SK-N-SH treated with all-trans-retinoic acid at 6 μM for 48 hours (cell line): ENCODE measurements around the gene MYH11.

Experiments used
- ARNTL ChIP-seq: fragments of 450-650 bp; formaldehyde crosslinking; IDR thresholded peaks from 2 replicates; pipeline ENCODE4 v1.5.0; 2020; ENCODE audit warnings: low read depth, mild to moderate bottlenecking, moderate library complexity, borderline replicate concordance
- CSDC2 ChIP-seq: fragments of 250-450 bp; sonication (Bioruptor Pico); IDR thresholded peaks from 2 replicates; pipeline ENCODE4 v1.5.0; 2020; ENCODE audit warnings: mild to moderate bottlenecking, moderate library complexity
- ISL1 ChIP-seq: fragments of 250-450 bp; sonication (Bioruptor Pico); IDR thresholded peaks from 2 replicates; pipeline ENCODE4 v2.1.2; 2022; ENCODE audit warnings: mild to moderate bottlenecking, moderate library complexity
- PPARA ChIP-seq: fragments of 250-450 bp; sonication (Bioruptor Pico); IDR thresholded peaks from 2 replicates; pipeline ENCODE4 v1.5.0; 2020; ENCODE audit warnings: mild to moderate bottlenecking, borderline replicate concordance
- RARB ChIP-seq: fragments of 250-450 bp; sonication (Bioruptor Pico); IDR thresholded peaks from 2 replicates; pipeline ENCODE4 v1.8.0; 2021; ENCODE audit warnings: mild to moderate bottlenecking, moderate library complexity
- SNAI2 ChIP-seq: fragments of 250-450 bp; sonication (Bioruptor Pico); IDR thresholded peaks from 2 replicates; pipeline ENCODE4 v1.5.0; 2020; ENCODE audit warnings: mild to moderate bottlenecking, moderate library complexity
- TCF4 ChIP-seq: fragments of 250-450 bp; sonication (Bioruptor Pico); IDR thresholded peaks from 2 replicates; pipeline ENCODE4 v1.8.0; 2021; ENCODE audit warnings: mild to moderate bottlenecking, moderate library complexity, borderline replicate concordance
- TOX ChIP-seq: fragments of 250-450 bp; sonication (Bioruptor Pico); IDR thresholded peaks from 2 replicates; pipeline ENCODE4 v1.8.0; 2021; ENCODE audit warnings: mild to moderate bottlenecking, moderate library complexity, borderline replicate concordance
- ZFP30 ChIP-seq: fragments of 450-650 bp; formaldehyde crosslinking; IDR thresholded peaks from 2 replicates; pipeline ENCODE4 v1.5.0; 2022; ENCODE audit warnings: mild to moderate bottlenecking, moderate library complexity
- ZNF70 ChIP-seq: fragments of 450-650 bp; formaldehyde crosslinking; IDR thresholded peaks from 2 replicates; pipeline ENCODE4 v1.5.0; 2020; ENCODE audit warnings: mild to moderate bottlenecking, moderate library complexity
- TF ChIP-seq, protein P1 (sequence below): fragments of 250-450 bp; sonication (Bioruptor Pico); IDR thresholded peaks from 2 replicates; pipeline ENCODE4 v1.8.0; 2020; ENCODE audit warnings: mild to moderate bottlenecking, moderate library complexity, borderline replicate concordance
- TF ChIP-seq, protein P2 (sequence below): fragments of 250-450 bp; sonication (Bioruptor Pico); IDR thresholded peaks from 2 replicates; pipeline ENCODE4 v1.5.1; 2021; ENCODE audit warnings: mild to moderate bottlenecking, moderate library complexity
- TF ChIP-seq, protein P3 (sequence below): fragments of 250-450 bp; sonication (Bioruptor Pico); IDR thresholded peaks from 2 replicates; pipeline ENCODE4 v1.5.1; 2020; ENCODE audit warnings: low read depth, mild to moderate bottlenecking, moderate library complexity

DNA sequence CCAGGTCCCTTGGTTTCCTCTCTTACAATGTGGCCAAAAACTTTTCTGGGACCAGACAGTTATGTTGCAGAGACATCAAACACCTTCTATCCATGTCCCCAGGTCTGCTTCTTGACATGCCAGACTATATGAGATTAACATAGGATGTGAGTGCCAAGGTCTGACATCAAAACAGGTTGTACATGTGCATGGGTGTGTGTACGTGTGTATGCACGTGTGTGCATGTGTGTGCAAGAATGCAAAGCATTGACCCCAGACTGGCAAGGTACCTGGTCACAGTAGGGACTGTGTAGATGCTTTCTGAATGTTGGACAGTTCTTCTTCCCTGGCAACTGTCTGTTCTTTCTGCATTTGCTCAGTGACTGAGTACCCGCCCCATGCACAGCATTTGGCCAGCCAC is 121.2 kb downstream of the MYH11 start:
- TF ChIP-seq, protein P1, sequence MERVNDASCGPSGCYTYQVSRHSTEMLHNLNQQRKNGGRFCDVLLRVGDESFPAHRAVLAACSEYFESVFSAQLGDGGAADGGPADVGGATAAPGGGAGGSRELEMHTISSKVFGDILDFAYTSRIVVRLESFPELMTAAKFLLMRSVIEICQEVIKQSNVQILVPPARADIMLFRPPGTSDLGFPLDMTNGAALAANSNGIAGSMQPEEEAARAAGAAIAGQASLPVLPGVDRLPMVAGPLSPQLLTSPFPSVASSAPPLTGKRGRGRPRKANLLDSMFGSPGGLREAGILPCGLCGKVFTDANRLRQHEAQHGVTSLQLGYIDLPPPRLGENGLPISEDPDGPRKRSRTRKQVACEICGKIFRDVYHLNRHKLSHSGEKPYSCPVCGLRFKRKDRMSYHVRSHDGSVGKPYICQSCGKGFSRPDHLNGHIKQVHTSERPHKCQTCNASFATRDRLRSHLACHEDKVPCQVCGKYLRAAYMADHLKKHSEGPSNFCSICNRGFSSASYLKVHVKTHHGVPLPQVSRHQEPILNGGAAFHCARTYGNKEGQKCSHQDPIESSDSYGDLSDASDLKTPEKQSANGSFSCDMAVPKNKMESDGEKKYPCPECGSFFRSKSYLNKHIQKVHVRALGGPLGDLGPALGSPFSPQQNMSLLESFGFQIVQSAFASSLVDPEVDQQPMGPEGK (CRISPR knock-in tag) = no peak
- TF ChIP-seq ZNF70 (no peak), ZFP30 (no peak), PPARA (CRISPR knock-in tag) (no peak), RARB (no peak), TCF4 (CRISPR knock-in tag) (no peak), ARNTL (no peak), TOX (CRISPR knock-in tag) (no peak), SNAI2 (CRISPR knock-in tag) (no peak), ISL1 (no peak), CSDC2 (CRISPR knock-in tag) (no peak)
- TF ChIP-seq, protein P2, sequence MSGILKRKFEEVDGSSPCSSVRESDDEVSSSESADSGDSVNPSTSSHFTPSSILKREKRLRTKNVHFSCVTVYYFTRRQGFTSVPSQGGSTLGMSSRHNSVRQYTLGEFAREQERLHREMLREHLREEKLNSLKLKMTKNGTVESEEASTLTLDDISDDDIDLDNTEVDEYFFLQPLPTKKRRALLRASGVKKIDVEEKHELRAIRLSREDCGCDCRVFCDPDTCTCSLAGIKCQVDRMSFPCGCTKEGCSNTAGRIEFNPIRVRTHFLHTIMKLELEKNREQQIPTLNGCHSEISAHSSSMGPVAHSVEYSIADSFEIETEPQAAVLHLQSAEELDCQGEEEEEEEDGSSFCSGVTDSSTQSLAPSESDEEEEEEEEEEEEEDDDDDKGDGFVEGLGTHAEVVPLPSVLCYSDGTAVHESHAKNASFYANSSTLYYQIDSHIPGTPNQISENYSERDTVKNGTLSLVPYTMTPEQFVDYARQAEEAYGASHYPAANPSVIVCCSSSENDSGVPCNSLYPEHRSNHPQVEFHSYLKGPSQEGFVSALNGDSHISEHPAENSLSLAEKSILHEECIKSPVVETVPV (CRISPR knock-in tag) = no peak
- TF ChIP-seq, protein P3, sequence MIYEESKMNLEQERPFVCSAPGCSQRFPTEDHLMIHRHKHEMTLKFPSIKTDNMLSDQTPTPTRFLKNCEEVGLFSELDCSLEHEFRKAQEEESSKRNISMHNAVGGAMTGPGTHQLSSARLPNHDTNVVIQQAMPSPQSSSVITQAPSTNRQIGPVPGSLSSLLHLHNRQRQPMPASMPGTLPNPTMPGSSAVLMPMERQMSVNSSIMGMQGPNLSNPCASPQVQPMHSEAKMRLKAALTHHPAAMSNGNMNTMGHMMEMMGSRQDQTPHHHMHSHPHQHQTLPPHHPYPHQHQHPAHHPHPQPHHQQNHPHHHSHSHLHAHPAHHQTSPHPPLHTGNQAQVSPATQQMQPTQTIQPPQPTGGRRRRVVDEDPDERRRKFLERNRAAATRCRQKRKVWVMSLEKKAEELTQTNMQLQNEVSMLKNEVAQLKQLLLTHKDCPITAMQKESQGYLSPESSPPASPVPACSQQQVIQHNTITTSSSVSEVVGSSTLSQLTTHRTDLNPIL (CRISPR knock-in tag) = no peak
